GM12878 (cell line): Measurements from ENCODE around the gene ARMC3.

Experiments
- E4F1 ChIP-seq: fragments of 450-650 bp; IDR thresholded peaks from 2 replicates; pipeline ENCODE4 v1.6.1; 2018; ENCODE audit warnings: borderline replicate concordance, mild to moderate bottlenecking; ENCODE audit not compliant: partially characterized antibody
- NR2C2 ChIP-seq: IDR thresholded peaks from 2 replicates; pipeline ENCODE4 v1.6.1; 2011; ENCODE audit warnings: borderline replicate concordance, low read depth; ENCODE audit not compliant: control insufficient read depth, insufficient read length
- SMC3 ChIP-seq: IDR thresholded peaks from 2 replicates; pipeline ENCODE4 v1.6.1; 2011; ENCODE audit warnings: low read length, improper control_type of control experiment, borderline replicate concordance

GRCh38 chr10:23040002-23040401 is 112.1 kb downstream of the ARMC3 start:
- TF ChIP-seq E4F1 (no peak), NR2C2 (no peak), SMC3 (no peak)
